H1 (cell line): ENCODE results near the gene PACSIN2.

Experiments
- BACH1 ChIP-seq: IDR thresholded peaks from 2 replicates; pipeline ENCODE4 v1.6.1; 2012; ENCODE audit warnings: low read length, improper control_type of control experiment
- BRCA1 ChIP-seq: IDR thresholded peaks from 2 replicates; pipeline ENCODE4 v1.6.1; 2012; ENCODE audit warnings: low read depth, low read length, improper control_type of control experiment
- CTCF ChIP-seq, 3 experiments: IDR thresholded peaks; 1 replicate in 2 of 3; 2 replicates in 1 of 3; pipeline versions ENCODE4 v1.5.1 to v1.6.1; 2011; ENCODE audit warnings: low read length in 3 of 3, mild to moderate bottlenecking in 3 of 3, inconsistent platforms in 2 of 3, low read depth in 1 of 3, moderate library complexity in 1 of 3; ENCODE audit not compliant: insufficient read depth in 1 of 3; ENCODE audit errors: control extremely low read depth in 1 of 3
- EP300 ChIP-seq, 2 experiments: IDR thresholded peaks; 1 replicate in 1 of 2; 2 replicates in 1 of 2; pipeline ENCODE4 v1.6.1; 2011 to 2012; ENCODE audit warnings: low read depth in 2 of 2, low read length in 2 of 2, mild to moderate bottlenecking in 2 of 2, borderline replicate concordance in 1 of 2, inconsistent platforms in 1 of 2, moderate library complexity in 1 of 2
- HDAC6 ChIP-seq: IDR thresholded peaks from one replicate; pipeline ENCODE4 v1.7.1; 2012; ENCODE audit warnings: low read depth, mild to moderate bottlenecking, inconsistent platforms, low read length, moderate library complexity
- KDM1A ChIP-seq: fragments of 200-600, 300-600 bp; sonication (generic); IDR thresholded peaks from 2 replicates; pipeline ENCODE4 v1.7.1; 2016; ENCODE audit warnings: mild to moderate bottlenecking, low read length, borderline replicate concordance
- KDM4A ChIP-seq: IDR thresholded peaks from one replicate; pipeline ENCODE4 v1.7.1; 2012; ENCODE audit warnings: low read depth, mild to moderate bottlenecking, moderate library complexity, low read length, inconsistent platforms; ENCODE audit not compliant: severe bottlenecking
- MAX ChIP-seq: IDR thresholded peaks from 2 replicates; pipeline ENCODE4 v1.6.1; 2012; ENCODE audit warnings: inconsistent platforms
- NRF1 ChIP-seq: IDR thresholded peaks from 2 replicates; pipeline ENCODE4 v1.6.1; 2011; ENCODE audit warnings: mild to moderate bottlenecking, low read depth, low read length, improper control_type of control experiment
- TAF1 ChIP-seq: IDR thresholded peaks from 2 replicates; pipeline ENCODE4 v1.6.1; 2011; ENCODE audit warnings: mild to moderate bottlenecking, low read depth, low read length

- no peak for TF ChIP-seq CTCF (IDR thresholded peaks at IDR 0.05; ENCODE audit: control extremely low read depth in 1 of 3, insufficient read depth in 1 of 3, low read depth in 1 of 3, low read length in 3 of 3)
- no peak for TF ChIP-seq KDM4A
- no peak for TF ChIP-seq TAF1
- TF ChIP-seq MAX = peak; percentile 46; the same call in 1 of the 2 replicates
- no peak for TF ChIP-seq EP300 (IDR thresholded peaks at IDR 0.05; ENCODE audit: borderline replicate concordance in 1 of 2, low read depth in 2 of 2, low read length in 2 of 2)
- TF ChIP-seq HDAC6 = no peak
- no peak for TF ChIP-seq KDM1A
- no peak for TF ChIP-seq BACH1
- no peak for TF ChIP-seq NRF1
- TF ChIP-seq BRCA1 = no peak
These were observed 98.8 kb downstream of the PACSIN2 start for GRCh38 chr22:42915980-42916765.
